ENCODE data around the gene MDN1.
"Not testable (repeated sequence)": the region's sequence is repeated elsewhere in the genome, so short reads cannot be mapped to it uniquely, and the experiment has no call there.

- not testable (repeated sequence) for TF ChIP-seq CTCF, POLR2A (IDR thresholded peaks at IDR 0.05)
These were observed 88.3 kb downstream of the MDN1 start for GRCh38 chr6:89731262-89731661.
